Measurements from ENCODE around the gene NFIA.

- TF ChIP-seq POLR2AphosphoS5 (IDR thresholded peaks at IDR 0.05; ENCODE audit: low read length) (no peak), ZNF207 (IDR thresholded peaks at IDR 0.05; ENCODE audit: borderline replicate concordance) (no peak), ESRRA (IDR thresholded peaks at IDR 0.05; ENCODE audit: low read length) (no peak), HDAC2 (IDR thresholded peaks at IDR 0.05) (no peak), RAD21 (IDR thresholded peaks at IDR 0.05; ENCODE audit: insufficient read depth, low read depth, low read length) (no peak), ZNF24 (IDR thresholded peaks at IDR 0.05) (no peak)
- TF ChIP-seq, protein P1, sequence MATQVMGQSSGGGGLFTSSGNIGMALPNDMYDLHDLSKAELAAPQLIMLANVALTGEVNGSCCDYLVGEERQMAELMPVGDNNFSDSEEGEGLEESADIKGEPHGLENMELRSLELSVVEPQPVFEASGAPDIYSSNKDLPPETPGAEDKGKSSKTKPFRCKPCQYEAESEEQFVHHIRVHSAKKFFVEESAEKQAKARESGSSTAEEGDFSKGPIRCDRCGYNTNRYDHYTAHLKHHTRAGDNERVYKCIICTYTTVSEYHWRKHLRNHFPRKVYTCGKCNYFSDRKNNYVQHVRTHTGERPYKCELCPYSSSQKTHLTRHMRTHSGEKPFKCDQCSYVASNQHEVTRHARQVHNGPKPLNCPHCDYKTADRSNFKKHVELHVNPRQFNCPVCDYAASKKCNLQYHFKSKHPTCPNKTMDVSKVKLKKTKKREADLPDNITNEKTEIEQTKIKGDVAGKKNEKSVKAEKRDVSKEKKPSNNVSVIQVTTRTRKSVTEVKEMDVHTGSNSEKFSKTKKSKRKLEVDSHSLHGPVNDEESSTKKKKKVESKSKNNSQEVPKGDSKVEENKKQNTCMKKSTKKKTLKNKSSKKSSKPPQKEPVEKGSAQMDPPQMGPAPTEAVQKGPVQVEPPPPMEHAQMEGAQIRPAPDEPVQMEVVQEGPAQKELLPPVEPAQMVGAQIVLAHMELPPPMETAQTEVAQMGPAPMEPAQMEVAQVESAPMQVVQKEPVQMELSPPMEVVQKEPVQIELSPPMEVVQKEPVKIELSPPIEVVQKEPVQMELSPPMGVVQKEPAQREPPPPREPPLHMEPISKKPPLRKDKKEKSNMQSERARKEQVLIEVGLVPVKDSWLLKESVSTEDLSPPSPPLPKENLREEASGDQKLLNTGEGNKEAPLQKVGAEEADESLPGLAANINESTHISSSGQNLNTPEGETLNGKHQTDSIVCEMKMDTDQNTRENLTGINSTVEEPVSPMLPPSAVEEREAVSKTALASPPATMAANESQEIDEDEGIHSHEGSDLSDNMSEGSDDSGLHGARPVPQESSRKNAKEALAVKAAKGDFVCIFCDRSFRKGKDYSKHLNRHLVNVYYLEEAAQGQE (IDR thresholded peaks at IDR 0.05; ENCODE audit: low read depth, low read length) = no peak
- TF ChIP-seq, protein P2, sequence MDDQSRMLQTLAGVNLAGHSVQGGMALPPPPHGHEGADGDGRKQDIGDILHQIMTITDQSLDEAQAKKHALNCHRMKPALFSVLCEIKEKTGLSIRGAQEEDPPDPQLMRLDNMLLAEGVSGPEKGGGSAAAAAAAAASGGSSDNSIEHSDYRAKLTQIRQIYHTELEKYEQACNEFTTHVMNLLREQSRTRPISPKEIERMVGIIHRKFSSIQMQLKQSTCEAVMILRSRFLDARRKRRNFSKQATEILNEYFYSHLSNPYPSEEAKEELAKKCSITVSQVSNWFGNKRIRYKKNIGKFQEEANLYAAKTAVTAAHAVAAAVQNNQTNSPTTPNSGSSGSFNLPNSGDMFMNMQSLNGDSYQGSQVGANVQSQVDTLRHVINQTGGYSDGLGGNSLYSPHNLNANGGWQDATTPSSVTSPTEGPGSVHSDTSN (IDR thresholded peaks at IDR 0.05; ENCODE audit: insufficient replicate concordance, low read depth, low read length) = no peak
- TF ChIP-seq, protein P3, sequence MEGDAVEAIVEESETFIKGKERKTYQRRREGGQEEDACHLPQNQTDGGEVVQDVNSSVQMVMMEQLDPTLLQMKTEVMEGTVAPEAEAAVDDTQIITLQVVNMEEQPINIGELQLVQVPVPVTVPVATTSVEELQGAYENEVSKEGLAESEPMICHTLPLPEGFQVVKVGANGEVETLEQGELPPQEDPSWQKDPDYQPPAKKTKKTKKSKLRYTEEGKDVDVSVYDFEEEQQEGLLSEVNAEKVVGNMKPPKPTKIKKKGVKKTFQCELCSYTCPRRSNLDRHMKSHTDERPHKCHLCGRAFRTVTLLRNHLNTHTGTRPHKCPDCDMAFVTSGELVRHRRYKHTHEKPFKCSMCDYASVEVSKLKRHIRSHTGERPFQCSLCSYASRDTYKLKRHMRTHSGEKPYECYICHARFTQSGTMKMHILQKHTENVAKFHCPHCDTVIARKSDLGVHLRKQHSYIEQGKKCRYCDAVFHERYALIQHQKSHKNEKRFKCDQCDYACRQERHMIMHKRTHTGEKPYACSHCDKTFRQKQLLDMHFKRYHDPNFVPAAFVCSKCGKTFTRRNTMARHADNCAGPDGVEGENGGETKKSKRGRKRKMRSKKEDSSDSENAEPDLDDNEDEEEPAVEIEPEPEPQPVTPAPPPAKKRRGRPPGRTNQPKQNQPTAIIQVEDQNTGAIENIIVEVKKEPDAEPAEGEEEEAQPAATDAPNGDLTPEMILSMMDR (IDR thresholded peaks at IDR 0.05 in 2 of 3, conservative IDR thresholded peaks at IDR 0.05 in 1 of 3; ENCODE audit: control insufficient read depth in 2 of 3, extremely low read depth in 1 of 3, insufficient read depth in 1 of 3, low read depth in 3 of 3, low read length in 3 of 3) = no peak
These were observed 350.4 kb downstream of the NFIA start for GRCh38 chr1:61432616-61433388.

All from GM12878 (cell line).